HG03432 (cell line): Measurements from ENCODE around the gene IFITM2.
A peak's percentile ranks its signal among the peaks of the same experiment; 100 is the strongest.
"Not testable (repeated sequence)": the region's sequence is repeated elsewhere in the genome, so short reads cannot be mapped to it uniquely, and the experiment has no call there.

ENCODE experiments used
- ATAC-seq: cut with Tn5 transposase; IDR thresholded peaks from one replicate; pipeline ENCODE4 v1.9.1; 2021; ENCODE audit warnings: mild to moderate bottlenecking, moderate library complexity; ENCODE audit not compliant: unreplicated experiment

The IFITM2 gene

DNA sequence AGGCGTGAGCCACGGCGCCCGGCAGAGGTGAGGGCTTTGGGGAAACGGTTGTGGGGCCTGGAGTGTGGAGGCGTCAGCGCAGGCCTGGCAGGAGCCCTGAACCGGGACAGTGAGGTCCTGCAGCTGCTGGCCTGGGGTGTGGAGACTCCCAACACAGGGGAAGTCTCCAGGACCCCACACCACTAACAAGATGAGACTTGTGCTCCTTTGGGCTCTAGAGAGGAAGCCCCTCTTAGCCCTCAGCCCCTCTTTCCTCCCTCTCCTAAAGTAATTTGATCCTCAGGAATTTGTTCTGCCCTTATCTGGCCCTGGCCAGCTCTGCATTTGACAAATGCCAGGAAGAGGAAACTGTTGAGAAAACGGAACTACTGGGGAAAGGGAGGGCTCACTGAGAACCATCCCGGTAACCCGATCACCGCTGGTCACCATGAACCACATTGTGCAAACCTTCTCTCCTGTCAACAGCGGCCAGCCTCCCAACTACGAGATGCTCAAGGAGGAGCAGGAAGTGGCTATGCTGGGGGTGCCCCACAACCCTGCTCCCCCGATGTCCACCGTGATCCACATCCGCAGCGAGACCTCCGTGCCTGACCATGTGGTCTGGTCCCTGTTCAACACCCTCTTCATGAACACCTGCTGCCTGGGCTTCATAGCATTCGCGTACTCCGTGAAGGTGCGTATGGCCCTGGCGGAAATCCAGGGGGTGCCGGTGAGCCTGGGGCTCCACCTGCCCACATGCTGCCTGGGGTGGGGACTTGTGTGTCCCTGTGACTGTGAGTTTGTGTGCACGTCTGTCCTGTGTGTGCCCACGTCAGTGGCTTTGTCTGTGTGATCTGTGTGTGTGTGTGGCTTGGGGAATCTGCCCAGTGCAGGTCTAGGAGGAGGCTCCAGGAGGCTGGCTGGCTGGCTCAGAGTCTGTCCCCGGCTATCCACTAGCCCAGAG lies at the start of gene IFITM2:
Gene IFITM2, plus strand, starts transcription at position 51 of the 943 bp plus-strand sequence. Its CDS starts 377 bp downstream, at position 428.
- ATAC-seq = not testable (repeated sequence)

DNA sequence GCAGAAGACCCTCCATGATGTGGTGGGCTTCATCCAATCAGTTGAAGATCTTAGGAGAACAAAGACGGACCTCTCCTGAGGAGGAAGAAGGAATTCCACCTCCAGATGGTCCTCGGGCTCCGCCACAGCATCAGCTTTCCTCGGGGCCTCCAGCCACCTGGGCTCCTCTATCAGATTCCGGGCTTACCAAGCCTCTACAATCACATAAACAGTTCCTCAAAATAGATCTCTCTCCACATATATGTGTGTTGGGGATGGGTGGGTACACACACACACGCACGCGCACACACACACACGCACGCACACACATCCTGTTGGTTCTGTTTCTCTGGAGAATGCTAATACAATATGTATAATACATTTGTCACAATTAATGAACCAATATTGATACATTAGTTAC lies 48.2 kb upstream of the IFITM2 start:
- no peak for ATAC-seq

DNA sequence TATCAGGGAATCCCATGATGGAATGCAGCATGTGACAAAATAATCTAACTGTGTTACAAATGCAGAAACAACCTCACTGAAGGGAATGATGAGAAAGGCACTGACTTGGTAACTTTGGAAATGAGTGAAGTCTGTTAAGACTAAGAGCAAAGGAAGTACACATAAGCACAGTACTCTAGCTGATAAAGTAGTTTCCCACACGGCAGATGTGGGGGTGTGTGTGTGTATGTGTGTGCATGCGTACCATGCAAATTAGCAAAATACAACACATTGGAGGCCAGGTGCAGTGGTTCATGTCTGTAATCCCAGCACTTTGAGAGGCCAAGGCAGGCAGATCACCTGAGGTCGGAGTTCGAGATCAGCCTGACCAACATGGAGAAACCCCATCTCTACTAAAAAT lies 46.0 kb upstream of the IFITM2 start:
- no peak for ATAC-seq

DNA sequence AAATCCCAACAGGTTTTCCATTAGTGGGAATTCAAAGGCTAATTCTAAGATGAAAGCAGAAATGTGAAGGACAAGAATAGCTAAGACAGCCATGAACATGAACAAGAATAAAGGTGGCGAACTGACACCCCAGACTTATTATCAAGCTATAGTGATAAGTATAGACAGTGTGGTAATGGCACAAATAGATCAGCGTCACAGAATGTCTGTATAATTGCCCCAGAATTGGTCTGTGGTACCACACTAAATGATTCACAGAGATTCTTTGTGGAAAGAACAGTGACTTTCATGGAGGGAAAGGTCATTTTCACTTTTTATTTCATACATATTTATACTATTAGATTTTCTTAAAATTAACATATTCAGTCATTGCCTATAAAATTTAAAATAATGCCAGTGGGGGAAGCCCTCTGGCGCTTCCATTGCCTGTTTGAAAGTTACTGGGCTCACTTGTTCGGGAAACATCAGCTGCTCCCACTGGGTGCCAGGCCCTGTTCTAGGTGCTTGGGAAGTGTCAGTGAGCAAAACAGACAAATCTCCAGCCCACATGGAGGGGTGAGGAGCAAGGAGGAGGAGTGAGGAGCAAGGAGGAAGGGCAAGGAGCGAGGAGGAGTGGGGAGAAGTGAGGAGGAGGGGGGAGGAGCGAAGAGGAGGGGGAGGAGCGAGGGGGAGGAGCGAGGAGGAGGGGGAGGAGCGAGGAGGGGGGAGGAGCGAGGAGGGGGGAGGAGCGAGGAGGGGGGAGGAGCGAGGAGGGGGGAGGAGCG lies 40.8 kb upstream of the IFITM2 start:
- ATAC-seq = no peak

DNA sequence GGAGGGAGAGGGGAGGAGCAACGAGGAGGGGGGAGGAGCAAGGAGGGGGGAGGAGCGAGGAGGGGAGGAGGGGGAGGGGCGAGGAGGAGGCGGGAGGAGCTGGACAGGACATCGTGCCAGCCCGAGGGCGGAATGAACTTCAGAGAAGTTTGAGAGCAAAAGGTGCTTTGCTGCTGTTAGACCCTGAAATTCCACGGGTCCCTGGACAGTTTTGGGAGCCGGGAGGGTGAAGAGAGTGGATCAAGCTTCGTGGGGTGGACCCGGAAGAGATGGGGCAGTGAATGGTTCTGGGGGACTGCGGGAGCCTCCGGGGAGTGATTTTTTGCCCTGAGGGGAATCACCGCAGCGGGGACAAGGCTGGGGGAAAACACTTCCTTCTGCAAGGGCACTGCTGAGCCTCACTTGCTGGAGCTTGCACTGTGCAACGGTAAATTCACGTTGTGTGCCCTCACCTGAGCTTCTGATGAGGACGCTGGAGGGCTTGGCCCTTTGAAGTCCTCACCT lies 40.1 kb upstream of the IFITM2 start:
- ATAC-seq = peak; percentile 19

DNA sequence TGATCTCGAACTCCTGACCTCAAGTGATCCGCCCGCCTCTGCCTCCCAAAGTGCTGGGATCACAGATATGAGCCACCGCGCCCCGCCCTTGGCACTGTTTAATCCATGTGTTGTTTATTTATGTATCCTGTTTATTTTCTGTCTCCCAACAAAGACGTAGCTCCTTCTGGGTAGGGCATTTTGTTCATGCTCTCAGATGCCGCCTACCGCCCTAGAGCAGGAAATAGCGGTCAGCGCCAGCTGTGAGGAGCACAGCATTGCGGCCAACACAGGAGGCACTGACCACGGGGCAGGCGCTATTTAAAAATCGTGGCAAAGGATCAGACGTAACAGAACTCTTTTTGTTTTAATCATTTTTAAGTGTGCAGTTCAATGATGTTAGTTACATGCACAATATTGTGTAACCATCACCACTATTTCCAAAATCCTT lies 38.9 kb upstream of the IFITM2 start:
- ATAC-seq = peak; percentile 48

DNA sequence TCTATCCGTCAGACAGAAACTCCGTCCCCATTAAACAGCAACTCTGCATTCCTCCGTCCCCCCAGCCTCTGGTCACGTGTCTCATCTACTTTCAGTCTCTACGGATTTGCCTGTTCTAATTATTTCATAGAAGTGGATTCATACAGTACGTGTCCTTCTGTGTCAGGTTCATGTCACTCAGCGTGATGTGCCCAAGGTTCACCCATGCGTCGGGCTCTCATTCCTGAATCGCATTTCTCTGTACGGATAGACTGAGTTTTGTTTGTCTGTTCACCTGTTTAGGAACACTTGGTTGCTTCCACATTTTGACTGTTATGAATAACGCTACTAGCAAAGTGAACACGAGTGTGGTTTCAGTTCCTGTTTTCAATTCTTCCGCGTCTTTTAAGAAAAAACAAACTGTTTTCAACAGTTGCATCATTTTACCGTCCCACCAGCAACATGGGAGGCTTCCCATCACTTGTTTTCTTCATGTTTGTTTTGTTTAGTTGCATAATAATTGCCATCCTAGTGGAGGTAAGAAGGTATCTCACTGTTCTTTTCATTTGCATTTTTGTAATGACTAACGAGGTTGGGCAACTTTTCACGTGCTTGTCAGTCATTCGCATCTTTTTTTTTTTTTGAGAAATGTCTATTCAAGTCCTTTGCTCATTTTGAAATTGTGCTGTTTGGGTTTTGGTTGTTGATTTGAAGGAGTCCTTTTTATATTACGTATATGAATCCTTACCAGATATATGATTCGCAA lies 38.3 kb upstream of the IFITM2 start:
- peak; percentile 75 for ATAC-seq

DNA sequence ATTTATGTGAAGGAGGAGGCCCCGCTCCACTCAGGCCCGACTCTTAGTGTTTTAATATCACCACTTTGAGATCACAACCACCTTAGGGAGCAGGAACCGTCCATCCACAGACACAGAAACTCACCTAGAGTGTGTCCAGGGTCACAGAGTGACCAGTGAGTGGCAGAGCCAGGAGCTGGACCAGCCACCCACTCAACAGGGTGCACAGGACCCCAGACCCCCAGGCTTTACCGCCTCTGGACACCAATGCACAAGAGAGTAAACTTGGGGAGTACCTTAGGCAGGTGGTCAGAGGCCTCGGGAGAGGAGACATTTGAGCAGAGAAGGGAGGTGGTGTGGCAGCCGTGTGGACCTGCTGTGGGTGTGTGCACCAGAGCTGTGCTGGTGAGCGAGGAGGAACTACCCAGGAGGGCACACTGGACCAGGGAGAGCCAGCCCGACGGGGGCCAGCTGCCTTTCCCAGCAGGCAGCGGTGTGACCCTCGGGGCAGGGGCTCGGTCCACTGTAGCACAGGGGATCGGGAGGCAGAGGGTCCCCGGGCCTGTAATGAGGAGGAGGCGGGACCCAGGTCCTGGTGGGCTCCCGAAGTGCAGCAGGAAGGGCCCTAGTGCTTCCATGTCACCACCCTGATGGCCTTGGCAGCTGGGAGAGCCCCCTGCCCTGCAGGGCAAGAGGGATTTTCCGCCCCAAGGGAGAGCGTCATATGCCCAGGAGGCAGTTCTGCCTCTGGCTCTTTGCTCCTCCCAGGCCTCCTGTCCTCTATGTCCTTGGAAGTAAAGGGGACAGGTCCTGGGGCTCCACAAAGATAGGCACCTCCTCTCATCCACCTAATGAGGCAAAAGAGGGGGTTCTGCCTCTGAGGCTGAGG lies 36.9 kb upstream of the IFITM2 start:
- no peak for ATAC-seq

DNA sequence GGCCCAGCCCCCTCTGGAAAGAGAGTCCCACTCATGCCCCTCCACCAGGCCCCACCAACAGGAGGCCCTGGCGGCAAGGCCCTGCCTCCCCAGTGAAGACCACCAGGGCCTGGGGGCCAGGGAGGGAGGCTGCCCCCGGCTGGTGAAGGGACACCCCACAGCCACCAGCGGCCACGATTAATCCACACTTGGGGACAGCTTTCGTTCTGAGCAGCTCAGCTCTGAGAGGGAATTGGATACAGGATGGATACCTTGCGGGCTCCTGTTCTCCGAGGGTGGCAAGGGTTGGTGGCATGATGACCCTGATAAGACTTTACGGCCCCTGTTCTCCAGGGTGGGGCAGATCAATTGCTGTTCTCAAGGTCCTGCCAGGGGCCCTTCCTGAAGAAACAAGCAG lies 36.3 kb upstream of the IFITM2 start:
- ATAC-seq = no peak

DNA sequence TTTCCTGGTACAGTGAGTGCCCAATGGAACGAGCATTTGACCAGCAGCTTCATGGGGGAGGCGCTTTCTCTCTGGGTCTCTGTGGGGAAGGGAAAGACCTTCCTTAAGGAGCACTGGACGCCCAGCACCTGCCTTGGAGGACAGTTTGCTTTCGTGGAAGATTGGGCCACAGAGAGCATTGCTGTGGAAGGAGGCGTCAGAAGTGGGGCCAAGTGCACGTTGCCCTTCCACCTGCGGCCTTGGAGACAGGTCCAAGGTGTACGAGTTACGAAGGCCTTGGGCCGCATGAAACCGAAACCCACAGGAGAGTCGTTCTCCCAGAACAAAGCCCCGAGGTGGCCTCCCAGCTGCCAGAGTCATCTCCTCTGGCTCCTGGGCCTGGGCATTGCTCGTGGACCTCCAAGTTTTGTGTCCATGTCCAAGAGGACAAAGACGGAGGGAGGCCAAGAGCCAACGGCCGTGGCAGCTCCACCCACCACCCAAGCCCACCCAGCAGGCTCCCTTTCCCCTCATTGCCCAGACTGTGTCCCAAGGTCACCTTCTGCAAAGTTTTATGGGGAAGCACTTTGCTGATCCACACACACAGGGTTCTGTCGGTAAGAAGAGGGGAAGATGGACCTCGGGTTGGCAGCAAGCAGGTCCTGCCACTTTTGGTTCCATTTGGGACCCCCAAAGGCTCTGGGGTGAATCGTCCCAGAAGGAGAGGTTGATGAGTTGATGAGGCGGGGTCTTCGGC lies 35.3 kb upstream of the IFITM2 start:
- ATAC-seq = no peak

DNA sequence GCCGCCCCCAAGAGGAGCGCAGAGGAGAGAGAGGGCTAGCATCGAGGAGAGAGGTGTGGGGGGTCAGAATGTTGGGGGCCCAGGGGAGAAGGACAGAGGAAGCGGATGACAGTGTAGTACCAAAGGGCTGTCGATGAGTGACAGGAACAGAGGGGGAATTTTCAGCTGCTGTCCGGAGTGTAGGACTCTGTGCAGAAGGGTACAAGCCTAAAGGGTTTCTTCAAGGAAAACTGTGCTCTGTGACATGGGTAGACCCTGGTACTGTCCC lies 34.8 kb upstream of the IFITM2 start:
- ATAC-seq = no peak

DNA sequence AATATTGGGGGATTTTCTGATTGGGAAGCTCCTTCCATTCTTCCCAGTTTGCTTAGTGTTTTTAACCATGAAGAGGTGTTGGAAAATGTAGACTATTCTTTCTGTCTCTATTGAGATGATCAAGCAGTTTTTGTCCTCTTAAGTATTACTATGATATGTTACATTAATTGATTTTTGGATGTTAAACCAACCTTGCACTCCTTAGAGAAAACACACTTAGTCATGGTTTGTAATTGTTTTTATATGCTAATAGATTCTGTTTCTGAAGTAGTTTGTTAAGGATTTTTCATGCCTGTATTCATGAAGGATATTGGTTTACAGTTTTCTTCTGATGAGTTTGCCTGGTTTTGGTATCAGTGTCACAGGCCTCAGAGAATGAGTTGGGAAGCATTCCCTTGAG lies 31.4 kb upstream of the IFITM2 start:
- no peak for ATAC-seq

DNA sequence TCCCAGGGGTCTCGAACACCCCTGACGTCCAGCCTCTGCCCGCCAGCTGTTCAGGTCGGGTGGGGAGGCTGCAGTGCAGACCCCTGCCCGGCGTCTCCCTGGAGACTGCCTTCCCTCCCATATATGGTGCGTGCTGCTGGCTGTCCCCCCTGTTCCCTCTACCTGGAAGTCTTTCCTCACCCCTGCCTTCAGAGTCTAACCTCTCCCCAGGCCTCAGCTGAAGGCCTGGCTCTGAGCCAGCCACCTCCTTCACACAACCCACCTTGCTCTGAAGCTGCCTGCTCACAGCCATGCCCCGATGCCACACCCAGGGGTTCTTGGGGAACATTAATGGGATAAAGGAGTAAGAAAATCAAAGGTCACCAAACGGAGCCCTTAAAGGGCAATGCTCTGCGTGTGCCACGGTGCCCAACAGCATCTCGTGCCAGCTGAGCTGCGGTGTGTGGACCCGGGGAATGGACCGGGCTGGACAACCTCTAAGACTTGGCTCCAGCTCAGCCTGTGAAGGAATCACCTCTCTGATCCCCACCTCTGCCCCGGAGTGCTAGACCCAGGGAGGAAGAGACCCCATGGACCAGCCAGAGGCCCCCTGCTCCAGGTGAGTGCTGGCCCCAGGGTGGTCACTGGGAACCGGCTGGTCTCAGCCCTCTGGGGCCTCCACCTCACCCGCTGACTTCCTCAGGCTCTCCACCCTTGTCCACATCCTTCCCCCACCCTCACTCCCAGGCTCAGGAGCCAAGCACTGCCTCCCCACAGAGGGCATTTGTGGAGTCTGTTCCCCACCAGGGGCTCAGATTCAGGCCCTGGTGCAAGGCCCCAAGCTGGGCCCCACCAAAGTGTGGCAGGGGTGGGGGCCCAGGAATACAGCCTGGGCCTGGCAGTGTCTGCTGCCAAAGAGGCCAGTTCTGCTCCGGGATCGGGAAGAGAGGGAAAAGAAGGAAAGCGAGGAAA lies 29.3 kb upstream of the IFITM2 start, which contains the start of gene NLRP6:
Gene NLRP6, plus strand, starts transcription at position 407 of the 951 bp plus-strand sequence. Its CDS starts 163 bp downstream, at position 570.
- ATAC-seq = no peak

DNA sequence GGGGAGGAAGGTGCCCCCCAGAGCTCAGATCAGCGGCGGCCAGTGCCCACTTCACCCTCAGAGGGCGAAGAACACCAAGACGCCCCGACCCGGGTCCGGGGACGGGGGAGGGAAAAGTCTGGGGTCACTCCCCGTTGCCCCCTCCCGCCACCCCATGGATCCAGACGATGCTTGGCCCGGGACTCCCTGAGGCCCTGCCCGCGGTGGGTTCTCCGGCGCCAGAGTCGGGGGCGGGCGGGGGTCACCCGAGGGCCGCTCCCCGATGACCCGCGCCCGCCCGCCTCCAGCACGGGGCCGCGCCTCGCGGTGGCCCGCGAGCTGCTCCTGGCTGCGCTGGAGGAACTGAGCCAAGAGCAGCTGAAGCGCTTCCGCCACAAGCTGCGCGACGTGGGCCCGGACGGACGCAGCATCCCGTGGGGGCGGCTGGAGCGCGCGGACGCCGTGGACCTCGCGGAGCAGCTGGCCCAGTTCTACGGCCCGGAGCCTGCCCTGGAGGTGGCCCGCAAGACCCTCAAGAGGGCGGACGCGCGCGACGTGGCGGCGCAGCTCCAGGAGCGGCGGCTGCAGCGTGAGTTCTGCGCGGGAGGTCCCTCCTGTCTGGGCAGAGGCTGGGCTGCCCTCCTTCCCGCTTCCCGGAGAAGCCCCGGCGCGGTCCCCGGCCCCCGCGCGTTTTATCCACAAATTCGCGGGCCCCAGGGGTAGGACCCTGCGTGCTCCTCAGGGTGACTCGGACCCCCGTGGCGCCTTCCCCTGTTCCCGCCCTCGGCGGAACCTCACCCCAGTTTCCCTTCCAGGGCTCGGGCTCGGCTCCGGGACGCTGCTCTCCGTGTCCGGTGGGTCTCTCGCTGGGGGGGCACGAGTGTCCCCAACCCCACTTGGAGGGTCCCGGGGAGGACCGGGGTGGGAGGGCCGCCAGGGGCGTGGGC lies 28.3 kb upstream of the IFITM2 start:
- no peak for ATAC-seq

DNA sequence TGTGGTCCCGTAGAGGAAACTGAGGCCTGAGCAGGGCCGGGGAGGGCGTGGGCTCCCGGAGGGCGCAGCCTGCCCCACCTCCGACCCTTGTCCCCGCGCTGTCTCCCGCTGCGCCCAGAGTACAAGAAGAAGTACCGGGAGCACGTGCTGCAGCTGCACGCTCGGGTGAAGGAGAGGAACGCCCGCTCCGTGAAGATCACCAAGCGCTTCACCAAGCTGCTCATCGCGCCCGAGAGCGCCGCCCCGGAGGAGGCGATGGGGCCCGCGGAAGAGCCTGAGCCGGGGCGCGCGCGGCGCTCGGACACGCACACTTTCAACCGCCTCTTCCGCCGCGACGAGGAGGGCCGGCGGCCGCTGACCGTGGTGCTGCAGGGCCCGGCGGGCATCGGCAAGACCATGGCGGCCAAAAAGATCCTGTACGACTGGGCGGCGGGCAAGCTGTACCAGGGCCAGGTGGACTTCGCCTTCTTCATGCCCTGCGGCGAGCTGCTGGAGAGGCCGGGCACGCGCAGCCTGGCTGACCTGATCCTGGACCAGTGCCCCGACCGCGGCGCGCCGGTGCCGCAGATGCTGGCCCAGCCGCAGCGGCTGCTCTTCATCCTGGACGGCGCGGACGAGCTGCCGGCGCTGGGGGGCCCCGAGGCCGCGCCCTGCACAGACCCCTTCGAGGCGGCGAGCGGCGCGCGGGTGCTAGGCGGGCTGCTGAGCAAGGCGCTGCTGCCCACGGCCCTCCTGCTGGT lies 27.5 kb upstream of the IFITM2 start:
- ATAC-seq = no peak

DNA sequence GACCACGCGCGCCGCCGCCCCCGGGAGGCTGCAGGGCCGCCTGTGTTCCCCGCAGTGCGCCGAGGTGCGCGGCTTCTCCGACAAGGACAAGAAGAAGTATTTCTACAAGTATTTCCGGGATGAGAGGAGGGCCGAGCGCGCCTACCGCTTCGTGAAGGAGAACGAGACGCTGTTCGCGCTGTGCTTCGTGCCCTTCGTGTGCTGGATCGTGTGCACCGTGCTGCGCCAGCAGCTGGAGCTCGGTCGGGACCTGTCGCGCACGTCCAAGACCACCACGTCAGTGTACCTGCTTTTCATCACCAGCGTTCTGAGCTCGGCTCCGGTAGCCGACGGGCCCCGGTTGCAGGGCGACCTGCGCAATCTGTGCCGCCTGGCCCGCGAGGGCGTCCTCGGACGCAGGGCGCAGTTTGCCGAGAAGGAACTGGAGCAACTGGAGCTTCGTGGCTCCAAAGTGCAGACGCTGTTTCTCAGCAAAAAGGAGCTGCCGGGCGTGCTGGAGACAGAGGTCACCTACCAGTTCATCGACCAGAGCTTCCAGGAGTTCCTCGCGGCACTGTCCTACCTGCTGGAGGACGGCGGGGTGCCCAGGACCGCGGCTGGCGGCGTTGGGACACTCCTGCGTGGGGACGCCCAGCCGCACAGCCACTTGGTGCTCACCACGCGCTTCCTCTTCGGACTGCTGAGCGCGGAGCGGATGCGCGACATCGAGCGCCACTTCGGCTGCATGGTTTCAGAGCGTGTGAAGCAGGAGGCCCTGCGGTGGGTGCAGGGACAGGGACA lies 26.7 kb upstream of the IFITM2 start:
- ATAC-seq = no peak
